ENCODE results near the gene USP48. TPM values are rescaled to one million over a fixed set of nuclear protein-coding genes. Genes with fewer than 3 reads are reported as not detected.

The USP48 gene
- total and polyA plus RNA-seq, 2 of the 4 experiments (the other 2 are of a cell fraction), result 24.7 to 25.0 TPM

DNA sequence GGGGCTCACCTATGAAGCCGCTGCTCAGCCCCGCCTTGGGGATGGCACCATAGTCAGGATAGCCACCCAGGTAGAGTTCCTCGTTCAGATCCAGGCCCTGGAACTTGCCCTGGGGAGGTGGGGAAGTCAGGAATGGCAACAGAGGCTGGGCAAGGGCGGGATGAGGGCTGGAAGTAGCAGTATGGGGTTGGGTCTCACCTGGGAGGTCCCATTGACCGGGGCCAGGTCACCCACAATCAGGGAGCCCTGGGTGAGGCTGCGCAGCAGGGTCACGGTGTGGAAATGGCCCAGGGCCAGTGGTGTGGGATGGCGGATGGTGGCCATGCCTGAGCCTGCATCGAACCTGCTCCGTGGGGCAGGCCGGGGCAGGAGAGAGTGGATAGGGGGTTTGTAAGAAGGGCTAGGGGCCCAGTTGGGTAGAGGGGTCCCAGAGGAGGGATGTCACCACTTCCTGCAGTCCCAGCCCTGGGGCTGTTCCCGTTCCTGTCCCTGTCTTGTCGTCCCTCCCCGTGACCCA lies 48.6 kb upstream of the USP48 start:
- Histone ChIP-seq H3K27ac (ENCODE audit: insufficient read depth, low read length) (no peak overlapping the region), H2AK5ac (ENCODE audit: low read depth, low read length) (no peak overlapping the region), H3K56ac (ENCODE audit: extremely low read depth, insufficient read depth, low read length) (no peak overlapping the region), H4K8ac (ENCODE audit: low read depth in 2 of 2, low read length in 2 of 2) (no peak overlapping the region), H3K9me3 (ENCODE audit: control insufficient read depth, insufficient read depth, low read length) (peaks cover 9% of the 10 kb centered on the region; the same call in 1 of the 2 replicates), H4K91ac (ENCODE audit: insufficient read depth, low read depth, low read length) (no peak overlapping the region), H3K9ac (ENCODE audit: low read depth, low read length) (no peak overlapping the region), H3K9me1 (ENCODE audit: insufficient read depth, low read length) (no peaks in the 10 kb centered on the region), H3K27me3 (ENCODE audit: control insufficient read depth, insufficient read depth, low read length) (no peaks in the 10 kb centered on the region), H4K5ac (ENCODE audit: low read depth, low read length) (no peak overlapping the region), H3K18ac (ENCODE audit: low read depth, low read length) (no peak overlapping the region), H2AK9ac (replicated peaks; ENCODE audit: low read depth, low read length, poor library complexity) (no peak overlapping the region), H3K4me1 (ENCODE audit: control insufficient read depth, insufficient read depth, low read length) (no peaks in the 10 kb centered on the region), H3K14ac (replicated peaks; ENCODE audit: low read depth, low read length) (no peak overlapping the region), H2BK20ac (ENCODE audit: low read depth, low read length) (no peak overlapping the region), H3K36me3 (ENCODE audit: control insufficient read depth, insufficient read depth, low read length) (peaks cover 82% of the 10 kb centered on the region), H4K20me1 (ENCODE audit: insufficient read depth, low read length) (no peaks in the 10 kb centered on the region; the same call in 1 of the 2 replicates), H3K4me2 (ENCODE audit: low read depth, low read length) (no peak overlapping the region), H3K4ac (ENCODE audit: low read depth, low read length) (no peak overlapping the region), H3K79me1 (ENCODE audit: low read depth in 1 of 2, low read length in 2 of 2) (no peaks in the 10 kb centered on the region), H2BK5ac (ENCODE audit: low read depth, low read length, poor library complexity, severe bottlenecking) (no peak overlapping the region), H3K4me3 (ENCODE audit: insufficient read depth, low read depth, low read length) (no peak overlapping the region), H2BK120ac (ENCODE audit: low read depth, low read length) (no peak overlapping the region), H3K23ac (ENCODE audit: low read depth, low read length) (no peak overlapping the region), H2AFZ (replicated peaks; ENCODE audit: low read length, poor library complexity) (no peak overlapping the region), H2BK15ac (ENCODE audit: low read depth, low read length) (no peak overlapping the region)
- dilution Hi-C loops (cut with HindIII; ENCODE audit: low sequenced_read_pairs, unreplicated experiment) (no loop called here), in situ Hi-C loops (cut with MboI; ENCODE audit: low sequenced_read_pairs) (no loop called here), intact Hi-C loops (cut with micrococcal nuclease) (no loop called here)
- 91% methylated on average over 6 of the region's 14 CpGs; no CpG with 5 or more reads in 1 of the 2 experiments for WGBS, 2 experiments (ENCODE audit: extremely low coverage in 2 of 2, insufficient read length in 1 of 2)
- ChIA-PET CTCF (no interaction called here), POLR2A (ENCODE audit: unreplicated experiment) (no interaction called here)
- DNase-seq, result no peak
- no TSS peak for BruUV-seq (replicated peaks)
- TF ChIP-seq RAD21 (IDR thresholded peaks at IDR 0.05; ENCODE audit: low read length), result no peak
- no peak for TF ChIP-seq MAFK (IDR thresholded peaks at IDR 0.05; ENCODE audit: low read depth, low read length)
- TF ChIP-seq, protein P1, sequence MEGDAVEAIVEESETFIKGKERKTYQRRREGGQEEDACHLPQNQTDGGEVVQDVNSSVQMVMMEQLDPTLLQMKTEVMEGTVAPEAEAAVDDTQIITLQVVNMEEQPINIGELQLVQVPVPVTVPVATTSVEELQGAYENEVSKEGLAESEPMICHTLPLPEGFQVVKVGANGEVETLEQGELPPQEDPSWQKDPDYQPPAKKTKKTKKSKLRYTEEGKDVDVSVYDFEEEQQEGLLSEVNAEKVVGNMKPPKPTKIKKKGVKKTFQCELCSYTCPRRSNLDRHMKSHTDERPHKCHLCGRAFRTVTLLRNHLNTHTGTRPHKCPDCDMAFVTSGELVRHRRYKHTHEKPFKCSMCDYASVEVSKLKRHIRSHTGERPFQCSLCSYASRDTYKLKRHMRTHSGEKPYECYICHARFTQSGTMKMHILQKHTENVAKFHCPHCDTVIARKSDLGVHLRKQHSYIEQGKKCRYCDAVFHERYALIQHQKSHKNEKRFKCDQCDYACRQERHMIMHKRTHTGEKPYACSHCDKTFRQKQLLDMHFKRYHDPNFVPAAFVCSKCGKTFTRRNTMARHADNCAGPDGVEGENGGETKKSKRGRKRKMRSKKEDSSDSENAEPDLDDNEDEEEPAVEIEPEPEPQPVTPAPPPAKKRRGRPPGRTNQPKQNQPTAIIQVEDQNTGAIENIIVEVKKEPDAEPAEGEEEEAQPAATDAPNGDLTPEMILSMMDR (conservative IDR thresholded peaks at IDR 0.05; ENCODE audit: low read depth, low read length), result no peak
- no peak for TF ChIP-seq CEBPB (IDR thresholded peaks at IDR 0.05; ENCODE audit: low read depth, low read length)
- no peak for TF ChIP-seq POLR2A (IDR thresholded peaks at IDR 0.05; ENCODE audit: low read depth, low read length)
- no peak for ATAC-seq (ENCODE audit: low read depth)

Measured in IMR-90 (cell line).